Measurements from ENCODE around the gene EGLN3.

The EGLN3 gene

GRCh38 chr14:33879684-33880286 is 71.1 kb downstream of the EGLN3 start:
- intact Hi-C loops (cut with DNase I; ENCODE audit: low total_unique reads): no loop called here
- Histone ChIP-seq H3K9me3 (peaks cover 3 to 19% (median 13%) of the 10 kb centered on the region in 3 donors), H3K27ac (no peak overlapping the region), H3K4me3 (no peak overlapping the region), H3K36me3 (peaks cover 0 to 7% (median 0%) of the 10 kb centered on the region in 3 donors), H3K4me1 (no peaks in the 10 kb centered on the region), H3K27me3 (no peaks in the 10 kb centered on the region)
- DNase-seq: no peak
- no peak for TF ChIP-seq CTCF (IDR thresholded peaks at IDR 0.05)

GRCh38 chr14:33876274-33876673 is 74.6 kb downstream of the EGLN3 start:
- H3K4me3 ChIP-seq: no peak overlapping the region
- no peak overlapping the region for H3K27ac ChIP-seq
- no peaks in the 10 kb centered on the region for H3K4me1 ChIP-seq
- TF ChIP-seq CTCF (IDR thresholded peaks at IDR 0.05): no peak
- intact Hi-C loops (cut with DNase I; ENCODE audit: low total_unique reads): no loop called here
- no peaks in the 10 kb centered on the region for H3K27me3 ChIP-seq
- peaks cover 3 to 14% (median 12%) of the 10 kb centered on the region in 3 donors for H3K9me3 ChIP-seq
- peaks cover 0 to 7% (median 0%) of the 10 kb centered on the region in 3 donors for H3K36me3 ChIP-seq
- DNase-seq: no peak

Data from tibial artery (tissue), 4 donors.